ENCODE measurements around the gene ARID5B.
"Not testable (repeated sequence)": the region's sequence is repeated elsewhere in the genome, so short reads cannot be mapped to it uniquely, and the experiment has no call there.

ARID5B gene

GRCh38 chr10:62014510-62014909, 113.0 kb downstream of the ARID5B start:
- no peak for DNase-seq (ENCODE audit: low read depth)

- no peak for DNase-seq (ENCODE audit: low read depth)
These were observed 114.5 kb downstream of the ARID5B start for GRCh38 chr10:62015994-62016393.

- no peak for DNase-seq (ENCODE audit: low read depth)
These were observed 115.4 kb downstream of the ARID5B start for GRCh38 chr10:62016623-62017490.

GRCh38 chr10:62017491-62017870, 116.0 kb downstream of the ARID5B start:
- no peak for DNase-seq (ENCODE audit: low read depth)

GRCh38 chr10:62018131-62018911, 116.8 kb downstream of the ARID5B start:
- no peak for DNase-seq (ENCODE audit: low read depth)

- DNase-seq (ENCODE audit: low read depth) = no peak
These were observed 117.7 kb downstream of the ARID5B start for GRCh38 chr10:62019013-62019684.

- DNase-seq (ENCODE audit: low read depth) = no peak
These were observed 118.3 kb downstream of the ARID5B start for GRCh38 chr10:62019685-62020359.

GRCh38 chr10:62021128-62021665, 119.7 kb downstream of the ARID5B start:
- no peak for DNase-seq (ENCODE audit: low read depth)

- DNase-seq (ENCODE audit: low read depth) = no peak
These were observed 120.7 kb downstream of the ARID5B start for GRCh38 chr10:62021978-62022802.

- DNase-seq (ENCODE audit: low read depth) = no peak
These were observed 121.3 kb downstream of the ARID5B start for GRCh38 chr10:62022830-62023229.

GRCh38 chr10:62023329-62023728, 121.8 kb downstream of the ARID5B start:
- no peak for DNase-seq (ENCODE audit: low read depth)

GRCh38 chr10:62024026-62024701, 122.7 kb downstream of the ARID5B start:
- no peak for DNase-seq (ENCODE audit: low read depth)

- DNase-seq (ENCODE audit: low read depth) = no peak
These were observed 123.8 kb downstream of the ARID5B start for GRCh38 chr10:62025134-62025794.

GRCh38 chr10:62025901-62026879, 124.7 kb downstream of the ARID5B start:
- DNase-seq (ENCODE audit: low read depth) = no peak

- DNase-seq (ENCODE audit: low read depth) = no peak
These were observed 126.5 kb downstream of the ARID5B start for GRCh38 chr10:62027841-62028501.

GRCh38 chr10:62028502-62028842, 127.0 kb downstream of the ARID5B start:
- not testable (repeated sequence) for DNase-seq (ENCODE audit: low read depth)

GRCh38 chr10:62029401-62029800, 127.9 kb downstream of the ARID5B start:
- no peak for DNase-seq (ENCODE audit: low read depth)

GRCh38 chr10:62031507-62031906, 130.0 kb downstream of the ARID5B start:
- DNase-seq (ENCODE audit: low read depth) = no peak

Measured in T-helper 22 cell (primary cell).